GM12891 (cell line): ENCODE results near the gene RAB6A.

Experiments
- PAX5 ChIP-seq: IDR thresholded peaks from 2 replicates; pipeline ENCODE4 v1.6.1; 2011; ENCODE audit warnings: low read length, moderate library complexity, mild to moderate bottlenecking; ENCODE audit not compliant: insufficient read depth, severe bottlenecking
- POLR2A ChIP-seq: IDR thresholded peaks from 2 replicates; pipeline ENCODE4 v1.6.1; 2011; ENCODE audit warnings: low read depth, low read length, control low read depth
- POLR2AphosphoS5 ChIP-seq: IDR thresholded peaks from 2 replicates; pipeline ENCODE4 v1.6.1; 2011; ENCODE audit warnings: low read depth, low read length, control low read depth
- POU2F2 ChIP-seq: IDR thresholded peaks from 2 replicates; pipeline ENCODE4 v1.6.1; 2011; ENCODE audit warnings: low read depth, mild to moderate bottlenecking, control low read depth, low read length, moderate library complexity
- SPI1 ChIP-seq: IDR thresholded peaks from 2 replicates; pipeline ENCODE4 v1.6.1; 2011; ENCODE audit warnings: low read depth, low read length, control low read depth
- TAF1 ChIP-seq: IDR thresholded peaks from 2 replicates; pipeline ENCODE4 v1.6.1; 2011; ENCODE audit warnings: low read depth, low read length, control low read depth

DNA sequence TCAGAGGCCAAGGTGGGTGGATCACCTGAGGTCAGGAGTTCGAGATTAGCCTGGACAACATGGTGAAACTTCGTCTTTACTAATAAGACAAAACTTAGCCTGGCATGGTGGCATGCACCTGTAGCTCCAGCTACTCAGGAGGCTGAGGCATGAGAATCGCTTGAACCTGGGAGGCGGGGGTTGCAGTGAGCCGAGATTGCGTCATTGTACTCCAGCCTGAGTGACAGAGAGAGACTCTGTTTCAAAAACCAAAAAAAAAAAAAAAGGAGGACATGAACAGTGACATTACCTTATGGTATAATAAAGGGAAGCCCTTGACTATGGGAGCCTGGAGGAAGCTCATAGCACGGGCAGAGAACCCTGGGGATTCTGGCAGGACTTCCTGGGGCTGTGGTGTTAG, 131.0 kb downstream of the RAB6A start:
- no peak for TF ChIP-seq POLR2A
- TF ChIP-seq TAF1: no peak
- TF ChIP-seq POLR2AphosphoS5: no peak
- TF ChIP-seq POU2F2: no peak
- no peak for TF ChIP-seq SPI1
- TF ChIP-seq PAX5: no peak
